CD4-positive, alpha-beta T cell treated with Interleukin-2 at 100 ng/mL for 4 hours (primary cell): ENCODE data around the gene ADAMTS7.
"Not testable (repeated sequence)": the region's sequence is repeated elsewhere in the genome, so short reads cannot be mapped to it uniquely, and the experiment has no call there.

ENCODE experiments used
- DNase-seq: peaks from one replicate; pipeline ENCODE4 v3.0.0-alpha.2; 2020; ENCODE audit warnings: low spot score

ADAMTS7 gene

DNA sequence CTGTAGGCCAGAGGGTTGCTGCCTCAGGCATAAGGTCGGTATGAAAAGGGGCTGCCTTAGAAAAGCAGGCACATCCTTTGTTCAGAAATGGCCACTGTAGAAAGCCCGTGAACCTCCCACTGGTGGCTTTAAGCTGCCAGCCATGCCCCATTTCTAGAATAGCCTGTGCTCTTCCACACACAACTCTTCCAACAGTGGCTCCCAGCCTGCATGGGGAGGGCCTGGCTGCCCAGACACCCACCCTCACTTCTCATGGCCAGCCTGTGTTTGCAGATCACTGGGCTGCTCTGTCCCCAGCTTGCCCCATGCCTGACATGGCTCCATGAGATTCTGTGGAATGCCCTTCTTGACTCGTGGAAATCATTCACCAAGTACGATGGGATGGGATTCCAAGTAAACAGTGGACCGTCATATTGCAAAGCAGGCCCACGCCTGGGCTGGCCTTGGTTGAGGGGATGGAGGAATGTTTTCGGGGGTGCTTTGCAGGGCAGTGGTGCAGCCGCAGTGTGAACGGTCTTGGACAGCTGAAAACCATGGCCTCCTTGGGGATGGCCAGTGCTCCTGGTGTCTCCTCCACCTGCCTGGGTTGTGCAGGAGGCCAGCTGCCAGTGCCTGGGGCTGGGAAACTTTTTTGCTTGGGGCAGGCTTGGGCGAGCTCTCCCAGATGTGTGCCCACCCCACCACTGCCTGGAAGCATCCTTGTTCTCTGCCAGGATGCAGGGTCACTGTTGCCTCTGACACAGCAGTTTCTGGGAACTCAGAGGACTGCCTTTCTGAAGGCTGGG is 57.3 kb downstream of the ADAMTS7 start:
- not testable (repeated sequence) for DNase-seq

DNA sequence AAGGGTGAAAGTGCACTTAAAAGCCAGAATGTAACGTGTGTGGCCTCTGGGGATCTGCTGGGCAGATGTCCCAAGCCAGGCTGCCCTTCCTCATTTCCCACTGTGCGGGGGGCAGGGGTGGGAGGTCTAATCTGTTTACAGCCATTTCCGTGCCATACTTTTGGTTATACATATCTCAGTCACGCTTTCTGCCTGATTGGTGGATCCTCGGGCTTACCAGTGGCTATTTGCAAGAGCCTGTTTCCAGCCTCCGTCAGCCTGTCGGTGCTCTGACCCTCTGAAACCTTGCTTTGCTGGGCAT is 58.0 kb downstream of the ADAMTS7 start:
- DNase-seq: not testable (repeated sequence)

DNA sequence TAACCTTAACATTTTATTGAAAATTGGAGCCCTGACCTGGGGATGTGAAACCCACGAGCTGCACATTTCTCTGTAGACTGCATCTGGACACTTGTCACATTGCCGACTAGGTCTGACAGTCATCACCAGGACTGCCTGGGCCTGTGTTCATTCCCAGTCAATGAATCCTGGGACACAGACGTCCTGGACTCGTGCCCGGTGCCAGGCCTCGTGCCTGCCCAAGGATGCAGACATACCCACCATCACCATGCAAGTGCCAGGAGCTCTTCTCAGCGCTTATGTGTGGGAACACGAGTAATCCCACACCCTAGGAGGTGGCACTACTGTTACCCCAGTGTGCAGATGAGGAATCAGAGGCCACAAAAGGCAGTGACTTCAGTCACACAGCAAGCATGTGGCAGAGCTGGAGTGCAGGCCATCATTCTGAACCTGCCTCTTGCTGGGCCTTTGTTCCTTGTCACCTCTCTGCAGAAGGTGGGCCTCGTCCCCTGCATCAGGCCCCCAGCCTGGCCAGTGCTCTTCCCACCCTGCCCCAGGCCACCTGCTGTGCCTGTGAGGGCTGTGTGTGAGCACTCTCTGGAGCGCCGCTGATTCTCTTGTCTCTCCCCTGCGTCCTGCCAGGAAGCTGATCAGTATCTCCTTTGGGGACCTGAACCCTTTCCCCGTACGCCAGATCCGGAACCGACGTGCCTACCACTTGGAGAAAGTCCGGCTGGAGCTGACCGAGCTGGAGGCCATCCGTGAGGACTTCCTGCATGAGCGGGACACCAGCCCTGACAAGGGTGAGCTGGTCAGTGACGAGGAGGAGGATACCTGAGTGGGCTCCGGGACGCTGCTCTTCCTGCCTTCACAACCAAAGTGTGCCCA is 58.5 kb downstream of the ADAMTS7 start:
- DNase-seq: no peak

DNA sequence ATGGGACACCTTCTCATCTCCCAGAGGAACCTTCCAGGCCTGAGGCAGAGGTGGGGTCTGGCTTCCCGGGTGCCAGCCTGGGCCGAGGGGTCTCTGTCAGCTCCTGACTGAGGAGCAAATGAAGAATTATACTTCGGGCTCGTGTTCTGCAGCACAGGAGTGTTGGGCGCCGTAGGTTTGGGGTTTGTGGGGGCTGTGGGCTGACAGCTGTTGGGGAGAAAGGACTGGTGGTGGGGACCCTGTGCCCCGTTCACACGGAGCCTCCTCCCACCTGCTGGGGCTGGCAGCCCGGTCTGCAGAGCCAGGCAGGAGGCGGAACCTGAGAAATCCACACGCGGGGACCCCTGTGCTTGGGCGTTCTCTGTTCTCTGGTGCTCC is 59.7 kb downstream of the ADAMTS7 start:
- no peak for DNase-seq

DNA sequence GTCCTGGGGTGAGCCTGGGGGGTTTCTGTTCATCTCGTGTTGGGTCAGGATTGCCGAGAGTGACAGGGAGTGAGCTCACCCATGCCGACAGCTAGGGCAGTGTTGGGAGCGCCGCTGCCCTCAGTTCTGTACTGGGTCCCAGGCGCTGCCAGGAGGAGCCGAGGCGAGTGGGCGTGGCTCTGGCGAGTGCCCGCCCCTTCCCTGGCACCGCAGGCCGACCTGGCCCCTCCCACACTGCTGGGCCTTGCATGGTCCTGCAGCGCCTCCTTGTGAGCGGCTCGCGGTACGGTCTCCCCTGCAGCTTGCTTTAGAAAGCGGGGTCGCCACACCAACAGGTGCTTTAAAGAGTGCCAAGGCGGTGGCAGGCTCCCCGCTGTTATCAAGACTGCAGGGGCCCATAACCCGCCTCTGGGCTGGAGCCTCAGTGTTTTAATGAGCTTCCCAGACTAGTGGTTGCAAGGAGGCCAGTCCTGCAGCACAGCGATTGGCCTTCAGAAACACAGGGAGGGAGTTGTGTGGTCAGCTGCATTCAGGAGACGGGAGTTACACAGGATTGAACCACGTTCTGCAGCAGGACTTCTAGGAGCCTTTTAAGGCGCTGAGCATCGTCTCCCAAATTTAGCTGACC is 60.2 kb downstream of the ADAMTS7 start:
- DNase-seq: peak; percentile 90

DNA sequence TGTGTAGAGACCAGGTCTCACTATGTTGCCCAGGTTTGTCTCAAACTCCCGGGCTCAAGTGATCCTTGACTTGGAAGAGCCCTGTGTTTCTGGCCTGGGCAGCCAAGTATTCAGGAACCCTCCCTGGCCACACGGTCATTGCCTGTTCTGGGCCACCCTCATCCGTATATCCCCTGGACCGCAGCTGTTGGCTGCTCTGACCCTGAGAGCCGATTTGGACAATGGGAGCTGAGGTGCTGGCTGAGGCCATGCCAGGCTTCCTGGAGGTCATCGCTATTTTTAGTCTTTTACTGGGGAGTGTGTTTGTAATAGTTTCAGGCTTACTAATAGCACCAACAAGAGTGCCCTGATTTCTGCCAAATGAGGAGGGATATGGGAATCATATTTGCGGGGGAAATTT is 60.7 kb downstream of the ADAMTS7 start:
- DNase-seq: no peak

DNA sequence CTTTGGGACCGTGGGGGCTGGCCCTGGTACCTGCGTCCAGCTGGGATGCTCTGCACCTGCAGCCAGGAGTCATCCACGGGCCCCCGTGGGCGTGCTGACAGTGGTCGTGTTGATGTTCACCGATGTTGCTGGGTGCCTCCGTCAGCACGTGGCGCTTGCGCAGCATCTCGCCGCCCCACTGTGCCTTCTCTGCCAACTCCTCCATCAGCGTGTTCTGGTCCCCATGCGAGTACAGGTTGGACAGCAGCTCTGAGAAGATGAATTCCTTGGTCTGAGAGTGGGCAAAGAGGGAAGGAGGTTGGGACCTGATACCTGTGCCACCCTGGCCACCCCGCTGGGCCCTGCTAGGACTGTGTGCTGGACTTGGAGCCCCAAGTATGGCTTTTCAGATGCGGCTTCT is 61.4 kb downstream of the ADAMTS7 start:
- no peak for DNase-seq

DNA sequence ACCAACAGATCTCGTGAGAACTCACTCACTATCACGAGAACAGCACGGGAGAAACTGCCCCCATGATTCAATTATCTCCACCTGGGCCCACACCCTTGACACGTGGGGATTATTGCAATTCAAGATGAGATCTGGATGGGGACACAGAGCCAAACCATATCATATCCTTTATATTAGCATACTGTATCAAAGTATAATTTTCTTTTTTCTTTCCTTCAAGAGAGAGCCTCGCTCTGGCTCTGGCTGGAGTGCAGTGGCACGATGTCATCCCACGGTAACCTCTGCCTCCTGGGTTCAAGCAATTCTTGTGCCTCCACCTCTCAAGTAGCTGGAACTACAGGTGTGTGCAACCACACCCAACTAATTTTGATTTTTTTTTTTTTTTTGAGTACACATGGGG is 63.4 kb downstream of the ADAMTS7 start:
- DNase-seq: not testable (repeated sequence)

DNA sequence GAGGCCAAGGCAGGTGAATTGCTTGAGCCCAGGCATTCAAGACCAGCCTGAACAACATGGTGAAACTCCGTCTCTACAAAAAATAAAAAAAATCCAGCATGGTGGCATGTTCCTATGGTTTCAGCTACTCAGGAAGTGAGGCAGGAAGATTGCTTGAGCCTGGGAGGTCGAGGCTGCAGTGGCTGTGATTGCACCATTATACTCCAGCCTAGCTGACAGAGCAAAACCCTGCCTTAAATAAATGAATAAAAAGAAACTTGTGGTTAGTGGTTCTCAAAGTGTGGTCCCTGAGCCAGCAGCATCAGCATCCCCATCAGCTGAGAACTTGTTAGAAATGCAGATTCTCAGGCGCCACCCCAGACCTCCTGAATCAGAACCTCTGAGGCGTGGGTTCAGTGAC is 69.6 kb downstream of the ADAMTS7 start:
- DNase-seq: not testable (repeated sequence)

DNA sequence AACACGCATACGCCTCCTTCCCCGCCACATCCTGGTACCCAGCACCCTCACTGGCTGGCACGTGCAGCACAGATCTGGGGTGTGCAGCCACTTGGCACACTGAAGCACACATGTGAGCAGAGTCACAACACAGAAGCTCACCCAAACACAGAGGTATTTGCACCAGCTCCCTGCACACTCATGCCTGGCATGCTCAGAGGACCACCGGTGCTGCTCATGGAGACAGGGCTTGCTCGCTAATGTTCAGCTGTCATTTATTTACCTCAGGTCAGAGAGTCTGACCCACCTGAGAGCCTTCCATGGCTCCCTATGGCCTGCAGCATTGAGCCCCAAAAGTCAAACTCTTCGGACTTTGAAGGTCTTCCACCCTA is 70.4 kb downstream of the ADAMTS7 start:
- no peak for DNase-seq

DNA sequence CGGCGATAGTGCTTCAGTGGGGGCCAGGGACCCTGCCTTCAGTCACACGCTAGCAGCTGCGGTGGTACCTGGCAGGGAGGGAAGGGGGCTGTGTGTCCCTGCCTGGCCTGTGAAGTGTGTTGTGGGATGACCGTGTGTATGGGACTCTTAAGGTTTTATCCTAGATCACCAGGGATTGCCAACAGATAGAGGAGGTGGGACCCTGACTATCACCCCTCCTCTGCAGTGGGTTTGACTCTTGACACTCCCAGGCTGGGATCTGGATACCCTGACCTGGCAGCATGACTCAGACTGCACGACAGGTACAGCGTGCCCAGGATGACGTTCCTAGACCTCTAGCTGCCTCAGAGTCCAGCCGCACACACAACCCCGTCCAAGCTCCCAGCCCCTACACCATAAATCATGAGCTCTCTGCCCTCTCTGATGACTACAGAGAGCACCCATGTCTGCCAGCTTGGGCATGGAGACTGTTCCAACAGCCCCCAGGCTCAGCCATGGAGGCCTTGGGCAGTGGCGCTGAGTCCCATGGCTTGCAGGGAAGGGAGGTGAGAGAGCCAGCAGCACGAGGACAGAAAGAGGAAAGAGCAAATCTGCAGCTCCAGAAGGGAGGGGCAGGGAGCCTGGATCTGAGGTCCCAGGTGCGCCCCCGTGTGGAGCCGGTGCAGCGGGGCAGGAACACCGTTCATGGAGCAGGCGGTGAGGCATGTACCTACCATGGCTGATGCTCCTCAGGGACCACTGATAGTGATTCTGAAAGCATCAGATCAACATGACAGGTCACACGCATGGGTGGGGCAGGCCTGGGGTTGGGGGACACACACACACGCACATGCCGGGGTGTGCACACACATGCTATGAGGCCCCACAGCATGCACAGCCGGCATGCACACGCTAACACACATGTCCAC is 71.0 kb downstream of the ADAMTS7 start:
- DNase-seq: no peak

DNA sequence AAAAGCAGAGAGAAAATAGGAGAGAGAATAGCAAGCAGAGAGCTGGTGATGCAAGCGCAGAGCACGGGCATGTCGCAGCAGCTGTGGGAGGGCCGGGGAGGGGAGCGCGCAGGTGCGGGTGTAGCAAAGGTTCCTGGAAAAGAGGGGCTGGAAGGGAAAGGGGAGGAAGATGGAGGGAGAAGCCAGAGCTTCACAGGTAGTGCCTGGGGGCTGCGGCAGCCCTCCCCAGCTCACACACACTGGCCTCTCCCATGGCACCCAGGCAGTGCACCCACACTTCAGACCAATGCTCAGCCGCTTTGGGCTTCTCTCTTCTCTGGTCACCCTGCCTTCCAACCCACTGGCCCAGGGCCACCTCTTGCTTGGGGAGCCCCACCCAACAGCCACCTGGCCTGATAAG is 72.1 kb downstream of the ADAMTS7 start:
- no peak for DNase-seq

DNA sequence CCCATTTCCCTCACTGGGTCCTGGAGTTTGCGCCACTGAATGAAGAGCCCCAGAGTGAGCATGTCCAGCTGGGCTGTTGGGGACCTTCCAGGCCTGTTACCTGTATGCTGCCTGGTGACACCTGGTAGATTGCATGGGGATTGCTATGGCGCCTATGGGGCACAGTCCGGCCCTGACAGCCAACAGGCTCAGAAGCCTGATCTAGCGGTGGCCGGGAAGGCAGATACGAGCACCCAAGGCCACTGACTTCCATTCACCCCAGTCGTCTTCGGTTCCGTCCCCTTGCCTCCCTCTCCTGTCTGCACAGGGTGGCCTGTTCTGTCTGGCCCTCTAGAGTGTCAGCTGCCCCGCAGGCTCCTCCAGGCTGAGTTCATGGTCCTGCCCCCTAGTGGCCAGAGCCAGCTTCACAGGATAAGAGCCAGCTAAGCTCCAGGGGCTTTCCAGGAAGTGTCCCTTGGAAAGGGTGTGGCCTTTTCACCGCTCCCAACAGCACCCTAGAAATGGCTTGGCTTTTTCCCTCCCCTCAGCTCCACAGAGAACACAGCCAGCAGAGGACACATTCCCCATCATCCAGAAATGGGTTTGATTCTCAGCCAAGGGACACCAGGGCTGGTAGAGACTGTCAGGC is 73.2 kb downstream of the ADAMTS7 start:
- DNase-seq: not testable (repeated sequence)

DNA sequence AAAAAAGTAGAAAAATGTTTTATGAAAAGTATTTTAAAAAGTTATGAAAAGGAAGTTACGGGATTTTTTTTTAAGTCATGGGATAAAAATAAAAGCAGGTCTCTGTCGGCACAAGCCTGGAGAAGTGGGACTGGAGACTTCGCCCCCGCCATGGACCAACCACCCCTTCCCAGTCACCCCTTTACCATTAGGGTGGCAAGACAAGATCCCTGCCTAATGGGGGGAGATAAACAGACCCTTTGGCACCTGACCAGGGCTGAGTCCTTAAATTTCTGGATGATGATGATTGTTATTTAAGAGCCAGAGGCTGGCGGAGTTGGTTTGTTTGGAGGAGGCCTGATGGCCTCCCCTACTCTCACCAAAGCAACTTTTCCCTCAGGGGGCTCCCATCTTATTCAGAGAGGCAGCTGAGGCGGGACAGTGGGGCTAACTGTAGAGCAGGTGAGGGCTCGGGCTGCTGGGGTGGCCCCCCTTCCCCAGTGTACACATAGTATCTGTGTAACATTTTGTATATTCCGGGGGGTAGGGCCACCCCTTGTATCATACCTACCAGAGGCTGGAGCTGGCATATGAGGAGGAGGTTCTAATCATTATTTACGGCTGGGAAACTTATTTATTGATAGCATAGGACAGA is 74.0 kb downstream of the ADAMTS7 start:
- DNase-seq: no peak

DNA sequence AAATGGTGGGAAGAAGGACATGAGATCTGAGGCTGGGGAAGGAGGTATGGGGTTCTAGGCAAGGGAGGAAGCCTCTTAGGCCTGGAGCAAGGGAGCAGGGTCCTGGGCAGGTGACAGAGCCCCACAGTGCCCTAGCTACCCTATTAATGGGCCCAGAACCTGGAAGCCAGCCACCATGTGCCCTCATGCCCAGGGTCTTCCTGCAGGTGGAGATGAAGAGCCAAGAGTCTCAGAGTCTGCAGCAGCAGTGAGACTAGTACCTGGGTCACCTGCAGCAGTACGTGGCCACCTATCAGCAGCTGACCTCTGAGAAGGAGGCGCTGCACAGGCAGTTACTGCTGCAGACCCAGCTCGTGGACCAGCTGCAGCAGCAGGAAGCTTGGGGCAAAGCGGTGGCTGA is 75.0 kb downstream of the ADAMTS7 start:
- not testable (repeated sequence) for DNase-seq

DNA sequence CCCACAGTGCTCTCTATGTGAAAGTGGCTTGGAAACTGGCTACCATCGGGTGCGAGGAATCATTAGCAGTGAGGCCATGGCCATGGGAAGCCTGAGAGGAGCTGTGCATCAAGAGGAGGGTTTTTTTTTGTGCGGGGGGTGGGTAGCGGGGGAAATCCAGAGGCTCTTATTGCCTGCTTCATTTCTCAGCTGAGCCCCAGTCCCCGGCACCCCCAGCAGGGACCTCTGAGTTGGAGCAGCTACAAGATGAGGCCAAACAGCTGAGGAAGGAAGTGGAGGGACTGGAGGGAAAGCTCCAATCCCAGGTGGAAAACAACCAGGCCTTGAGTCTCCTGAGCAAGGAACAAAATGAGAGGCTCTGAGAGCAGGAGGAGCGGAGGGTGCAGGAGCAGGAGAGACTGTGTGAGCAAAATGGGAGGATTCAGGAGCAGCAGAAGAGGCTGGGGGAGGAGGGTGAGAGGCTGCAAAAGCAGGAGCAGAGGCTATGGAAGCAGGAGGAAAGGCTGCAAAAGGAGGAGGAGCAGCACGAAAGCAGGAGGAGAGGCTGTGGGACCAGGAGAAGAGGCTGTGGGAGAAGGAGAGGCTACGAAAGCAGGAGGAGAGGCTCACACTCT is 76.7 kb downstream of the ADAMTS7 start:
- DNase-seq: no peak

DNA sequence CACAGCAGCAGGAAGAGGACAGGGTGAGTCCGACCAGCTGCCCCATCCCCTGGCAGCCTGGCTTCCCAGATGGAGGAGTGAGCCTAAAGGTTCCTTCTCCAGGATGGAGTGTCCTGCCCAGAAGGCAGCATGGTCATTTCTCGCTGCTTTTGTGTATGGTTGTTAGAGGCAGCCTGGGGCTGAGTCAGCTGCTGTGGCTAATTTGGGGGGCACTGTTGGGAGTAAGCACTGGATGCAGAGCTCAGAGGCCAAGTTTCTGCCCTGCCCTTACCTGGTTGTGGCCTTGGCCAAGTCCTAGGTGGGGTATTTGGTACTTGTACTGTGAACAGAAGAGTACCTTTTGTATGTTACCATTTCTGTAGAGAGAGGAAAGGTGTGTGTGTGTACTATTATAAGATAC is 78.6 kb downstream of the ADAMTS7 start:
- no peak for DNase-seq

DNA sequence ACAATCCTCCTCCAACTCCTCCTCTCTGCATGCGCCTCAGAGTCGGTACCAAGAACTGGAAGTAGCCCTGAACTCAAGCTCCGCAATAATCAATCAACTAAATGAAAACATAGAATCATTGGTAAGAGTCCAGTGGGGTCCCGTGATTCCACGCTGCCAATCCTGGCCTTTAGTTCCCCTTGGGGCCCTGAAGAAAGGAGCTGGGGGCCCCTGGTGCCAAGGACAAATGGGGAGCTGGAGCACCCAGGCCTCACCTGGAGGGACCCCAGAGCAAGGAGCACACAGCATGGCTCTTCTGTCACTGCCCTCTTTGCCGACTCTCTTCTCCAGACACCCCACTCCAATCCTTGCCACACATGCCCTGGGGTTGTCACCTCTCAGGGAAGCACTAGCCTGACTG is 80.3 kb downstream of the ADAMTS7 start:
- no peak for DNase-seq

DNA sequence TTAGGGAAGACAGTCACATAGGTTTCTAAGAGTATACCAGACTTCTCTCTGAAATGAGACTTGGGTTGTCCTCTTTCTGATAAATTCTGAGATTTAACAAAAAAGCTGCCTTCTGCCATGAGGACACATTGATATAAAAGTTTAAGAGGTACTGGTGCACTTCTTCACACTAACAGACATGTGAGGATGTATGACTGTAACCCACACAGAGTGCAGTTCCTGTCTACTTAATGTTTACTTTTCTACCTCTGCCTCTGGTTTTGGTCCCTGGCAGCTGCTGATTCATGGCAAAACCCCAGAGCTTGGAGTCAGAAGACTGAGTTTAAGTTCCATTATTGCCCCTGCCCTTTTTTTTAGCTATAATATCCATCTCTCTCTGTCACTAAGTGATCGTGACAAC is 82.8 kb downstream of the ADAMTS7 start:
- not testable (repeated sequence) for DNase-seq

DNA sequence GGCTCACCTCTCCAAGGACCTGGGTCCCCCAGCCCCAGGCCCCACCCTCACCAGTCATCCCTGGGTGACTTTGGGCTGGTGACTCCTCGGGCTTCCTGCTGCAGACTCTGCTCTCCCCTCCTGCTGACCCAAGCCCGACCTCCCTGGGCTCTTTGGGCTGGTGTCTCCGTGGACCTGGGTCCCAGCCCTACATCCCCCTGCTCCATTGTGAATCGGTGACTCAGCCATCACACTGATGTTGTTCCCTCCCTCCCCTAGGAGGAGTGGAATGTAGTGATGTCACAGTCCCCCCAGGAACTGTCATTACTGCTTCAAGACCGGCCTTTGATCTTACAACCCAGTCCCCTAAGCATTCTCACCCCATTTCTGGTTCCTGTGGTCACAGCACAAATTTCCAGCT is 83.7 kb downstream of the ADAMTS7 start:
- no peak for DNase-seq
